ENCODE results near the gene UBE2J1. TPM values are rescaled to one million over a fixed set of nuclear protein-coding genes. Genes with fewer than 3 reads are reported as not detected.

Gene UBE2J1
- total and polyA plus RNA-seq, 10 of the 15 experiments (the other 5 are each of a cell fraction or from before 2014, with no cell fraction given) = 48.7 to 131 (median 90.0) TPM

DNA sequence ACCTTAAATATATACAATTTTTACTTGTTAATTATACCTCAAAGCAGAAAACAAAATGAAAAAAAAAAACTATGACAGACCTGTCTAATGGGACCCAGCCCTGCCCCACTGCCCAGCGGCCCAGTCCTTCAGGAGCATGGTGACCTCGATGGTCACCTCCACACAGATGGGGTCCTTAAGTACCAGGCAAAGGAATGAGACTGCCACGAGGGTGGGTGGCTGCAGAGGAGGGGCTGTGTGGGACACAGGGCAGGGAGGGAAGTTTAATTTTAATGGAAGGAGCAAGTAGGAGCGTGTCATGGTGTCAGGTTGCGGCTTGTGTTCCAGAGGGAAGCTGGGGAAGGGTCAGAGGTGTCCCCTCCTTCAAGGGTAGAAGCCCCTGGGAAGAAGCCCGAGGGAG is 66.0 kb downstream of the UBE2J1 start:
- peaks cover 14% of the 10 kb centered on the region for H3K4me1 ChIP-seq (ENCODE audit: control insufficient read depth, insufficient read depth, low read length)

More for the DNA sequence above, 66.0 kb downstream of the UBE2J1 start:
- POLR2A ChIA-PET = no interaction called here
- no peak overlapping the region for H3K9ac ChIP-seq (ENCODE audit: control insufficient read depth, insufficient read depth, low read length)
- FAIRE-seq = no peak
- ATAC-seq = no peak
- intact Hi-C loops (cut with micrococcal nuclease; ENCODE audit: unreplicated experiment) = no loop called here
- H3K36me3 ChIP-seq (ENCODE audit: control insufficient read depth in 2 of 2, insufficient read depth in 2 of 2, low read length in 1 of 2) = no peaks in the 10 kb centered on the region
- WGBS (ENCODE audit: insufficient coverage, insufficient replicate concordance, low lambda C conversion rate, missing lambda C conversion rate) = 43% methylated on average over 6 of the region's 6 CpGs
- RAD21 ChIA-PET (ENCODE audit: unreplicated experiment) = interaction anchor here (2.4 kb wide), 1 partner anchor 11 kb away, joined by 7 read pairs; no protein-coding TSS in a partner anchor
- no TSS peak for BruUV-seq (replicated peaks)
- in situ Hi-C loops (cut with MboI) = no loop called here
- SMC1A ChIA-PET (ENCODE audit: uncharacterized antibody, unreplicated experiment) = interaction anchor here (0.7 to 1.2 kb wide), 3 partner anchors 12 to 1826 kb away, joined by 3 read pairs; no protein-coding TSS in a partner anchor
- no peaks in the 10 kb centered on the region for H4K20me1 ChIP-seq (ENCODE audit: control insufficient read depth, insufficient read depth)
- TF ChIP-seq, protein P1, sequence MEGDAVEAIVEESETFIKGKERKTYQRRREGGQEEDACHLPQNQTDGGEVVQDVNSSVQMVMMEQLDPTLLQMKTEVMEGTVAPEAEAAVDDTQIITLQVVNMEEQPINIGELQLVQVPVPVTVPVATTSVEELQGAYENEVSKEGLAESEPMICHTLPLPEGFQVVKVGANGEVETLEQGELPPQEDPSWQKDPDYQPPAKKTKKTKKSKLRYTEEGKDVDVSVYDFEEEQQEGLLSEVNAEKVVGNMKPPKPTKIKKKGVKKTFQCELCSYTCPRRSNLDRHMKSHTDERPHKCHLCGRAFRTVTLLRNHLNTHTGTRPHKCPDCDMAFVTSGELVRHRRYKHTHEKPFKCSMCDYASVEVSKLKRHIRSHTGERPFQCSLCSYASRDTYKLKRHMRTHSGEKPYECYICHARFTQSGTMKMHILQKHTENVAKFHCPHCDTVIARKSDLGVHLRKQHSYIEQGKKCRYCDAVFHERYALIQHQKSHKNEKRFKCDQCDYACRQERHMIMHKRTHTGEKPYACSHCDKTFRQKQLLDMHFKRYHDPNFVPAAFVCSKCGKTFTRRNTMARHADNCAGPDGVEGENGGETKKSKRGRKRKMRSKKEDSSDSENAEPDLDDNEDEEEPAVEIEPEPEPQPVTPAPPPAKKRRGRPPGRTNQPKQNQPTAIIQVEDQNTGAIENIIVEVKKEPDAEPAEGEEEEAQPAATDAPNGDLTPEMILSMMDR (IDR thresholded peaks at IDR 0.05 in 2 of 3, conservative IDR thresholded peaks at IDR 0.05 in 1 of 3; ENCODE audit: control insufficient read depth in 2 of 3, extremely low read depth in 1 of 3, insufficient read depth in 1 of 3, low read depth in 3 of 3, low read length in 3 of 3) = no peak
- TF ChIP-seq, protein P2, sequence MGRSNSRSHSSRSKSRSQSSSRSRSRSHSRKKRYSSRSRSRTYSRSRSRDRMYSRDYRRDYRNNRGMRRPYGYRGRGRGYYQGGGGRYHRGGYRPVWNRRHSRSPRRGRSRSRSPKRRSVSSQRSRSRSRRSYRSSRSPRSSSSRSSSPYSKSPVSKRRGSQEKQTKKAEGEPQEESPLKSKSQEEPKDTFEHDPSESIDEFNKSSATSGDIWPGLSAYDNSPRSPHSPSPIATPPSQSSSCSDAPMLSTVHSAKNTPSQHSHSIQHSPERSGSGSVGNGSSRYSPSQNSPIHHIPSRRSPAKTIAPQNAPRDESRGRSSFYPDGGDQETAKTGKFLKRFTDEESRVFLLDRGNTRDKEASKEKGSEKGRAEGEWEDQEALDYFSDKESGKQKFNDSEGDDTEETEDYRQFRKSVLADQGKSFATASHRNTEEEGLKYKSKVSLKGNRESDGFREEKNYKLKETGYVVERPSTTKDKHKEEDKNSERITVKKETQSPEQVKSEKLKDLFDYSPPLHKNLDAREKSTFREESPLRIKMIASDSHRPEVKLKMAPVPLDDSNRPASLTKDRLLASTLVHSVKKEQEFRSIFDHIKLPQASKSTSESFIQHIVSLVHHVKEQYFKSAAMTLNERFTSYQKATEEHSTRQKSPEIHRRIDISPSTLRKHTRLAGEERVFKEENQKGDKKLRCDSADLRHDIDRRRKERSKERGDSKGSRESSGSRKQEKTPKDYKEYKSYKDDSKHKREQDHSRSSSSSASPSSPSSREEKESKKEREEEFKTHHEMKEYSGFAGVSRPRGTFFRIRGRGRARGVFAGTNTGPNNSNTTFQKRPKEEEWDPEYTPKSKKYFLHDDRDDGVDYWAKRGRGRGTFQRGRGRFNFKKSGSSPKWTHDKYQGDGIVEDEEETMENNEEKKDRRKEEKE (IDR thresholded peaks at IDR 0.05) = no peak
- TF ChIP-seq, protein P3, sequence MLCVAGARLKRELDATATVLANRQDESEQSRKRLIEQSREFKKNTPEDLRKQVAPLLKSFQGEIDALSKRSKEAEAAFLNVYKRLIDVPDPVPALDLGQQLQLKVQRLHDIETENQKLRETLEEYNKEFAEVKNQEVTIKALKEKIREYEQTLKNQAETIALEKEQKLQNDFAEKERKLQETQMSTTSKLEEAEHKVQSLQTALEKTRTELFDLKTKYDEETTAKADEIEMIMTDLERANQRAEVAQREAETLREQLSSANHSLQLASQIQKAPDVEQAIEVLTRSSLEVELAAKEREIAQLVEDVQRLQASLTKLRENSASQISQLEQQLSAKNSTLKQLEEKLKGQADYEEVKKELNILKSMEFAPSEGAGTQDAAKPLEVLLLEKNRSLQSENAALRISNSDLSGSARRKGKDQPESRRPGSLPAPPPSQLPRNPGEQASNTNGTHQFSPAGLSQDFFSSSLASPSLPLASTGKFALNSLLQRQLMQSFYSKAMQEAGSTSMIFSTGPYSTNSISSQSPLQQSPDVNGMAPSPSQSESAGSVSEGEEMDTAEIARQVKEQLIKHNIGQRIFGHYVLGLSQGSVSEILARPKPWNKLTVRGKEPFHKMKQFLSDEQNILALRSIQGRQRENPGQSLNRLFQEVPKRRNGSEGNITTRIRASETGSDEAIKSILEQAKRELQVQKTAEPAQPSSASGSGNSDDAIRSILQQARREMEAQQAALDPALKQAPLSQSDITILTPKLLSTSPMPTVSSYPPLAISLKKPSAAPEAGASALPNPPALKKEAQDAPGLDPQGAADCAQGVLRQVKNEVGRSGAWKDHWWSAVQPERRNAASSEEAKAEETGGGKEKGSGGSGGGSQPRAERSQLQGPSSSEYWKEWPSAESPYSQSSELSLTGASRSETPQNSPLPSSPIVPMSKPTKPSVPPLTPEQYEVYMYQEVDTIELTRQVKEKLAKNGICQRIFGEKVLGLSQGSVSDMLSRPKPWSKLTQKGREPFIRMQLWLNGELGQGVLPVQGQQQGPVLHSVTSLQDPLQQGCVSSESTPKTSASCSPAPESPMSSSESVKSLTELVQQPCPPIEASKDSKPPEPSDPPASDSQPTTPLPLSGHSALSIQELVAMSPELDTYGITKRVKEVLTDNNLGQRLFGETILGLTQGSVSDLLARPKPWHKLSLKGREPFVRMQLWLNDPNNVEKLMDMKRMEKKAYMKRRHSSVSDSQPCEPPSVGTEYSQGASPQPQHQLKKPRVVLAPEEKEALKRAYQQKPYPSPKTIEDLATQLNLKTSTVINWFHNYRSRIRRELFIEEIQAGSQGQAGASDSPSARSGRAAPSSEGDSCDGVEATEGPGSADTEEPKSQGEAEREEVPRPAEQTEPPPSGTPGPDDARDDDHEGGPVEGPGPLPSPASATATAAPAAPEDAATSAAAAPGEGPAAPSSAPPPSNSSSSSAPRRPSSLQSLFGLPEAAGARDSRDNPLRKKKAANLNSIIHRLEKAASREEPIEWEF (IDR thresholded peaks at IDR 0.05; ENCODE audit: insufficient replicate concordance, low read depth, low read length) = no peak
- no peaks in the 10 kb centered on the region for H3K27me3 ChIP-seq (replicated peaks in 1 of 2; ENCODE audit: control insufficient read depth in 2 of 2, insufficient read depth in 2 of 2, low read length in 1 of 2)
- no peak for DNase-seq (ENCODE audit: low read depth, low spot score)
- no peak overlapping the region for H3K27ac ChIP-seq (ENCODE audit: control insufficient read depth, insufficient read depth)
- no peaks in the 10 kb centered on the region for H3K79me2 ChIP-seq (ENCODE audit: control insufficient read depth, insufficient read depth, low read length)
- H3K9me3 ChIP-seq (replicated peaks; ENCODE audit: control insufficient read depth, insufficient read depth, low read length) = no peaks in the 10 kb centered on the region
- no peak overlapping the region for H2AFZ ChIP-seq (ENCODE audit: control insufficient read depth, low read depth, low read length)
- H3K4me3 ChIP-seq = no peak overlapping the region
- no peak overlapping the region for H3K4me2 ChIP-seq (ENCODE audit: control insufficient read depth, insufficient read depth)
- CTCF ChIA-PET = interaction anchor here (1.0 kb wide), 1 partner anchor 70 kb away, joined by 3 read pairs; no protein-coding TSS in a partner anchor
